Activated naive CD8-positive, alpha-beta T cell treated with anti-CD3 and anti-CD28 coated beads, Interleukin-2, amount 10 ng/mL, durations not matched to agents 7 days and 5 days (primary cell): ENCODE results near the gene TMEM232. TPM values are rescaled to one million over a fixed set of nuclear protein-coding genes. Genes with fewer than 3 reads are reported as not detected.

ENCODE experiments used
- ATAC-seq: fragments of 150-1000 bp; cut with Tn5 transposase; one replicate; pipeline ENCODE4 v1.10.0; 2021; ENCODE audit warnings: low read depth, moderate library complexity
- POLR2A ChIA-PET: fragments of 350-600 bp; sonication (Branson Sonifier 250); formaldehyde crosslinking; loops from one replicate; lab custom pipeline; 2021; ENCODE audit warnings: antibody characterized with exemption; lab: Charles Lee
- DNase-seq: peaks from one replicate; pipeline ENCODE4 v3.0.0; 2021
- H3K27ac Mint-ChIP-seq: one replicate; pipeline ENCODE4 v1.8.0; 2022; ENCODE audit warnings: mild to moderate bottlenecking, mixed read lengths
- H3K27me3 Mint-ChIP-seq: one replicate; pipeline ENCODE4 v1.8.0; 2022; ENCODE audit warnings: mild to moderate bottlenecking, moderate library complexity, mixed read lengths
- H3K36me3 Mint-ChIP-seq: one replicate; pipeline ENCODE4 v1.8.0; 2021; ENCODE audit warnings: mild to moderate bottlenecking, mixed read lengths
- H3K4me1 Mint-ChIP-seq: one replicate; pipeline ENCODE4 v1.8.0; 2021; ENCODE audit warnings: mixed read lengths
- H3K4me3 Mint-ChIP-seq: one replicate; pipeline ENCODE4 v1.8.0; 2022; ENCODE audit warnings: mild to moderate bottlenecking, moderate library complexity, mixed read lengths
- H3K9me3 Mint-ChIP-seq: one replicate; pipeline ENCODE4 v1.8.0; 2021; ENCODE audit warnings: mixed read lengths
- total RNA-seq, 2 experiments: library from RNA; stranded (reverse); gene quantifications; one replicate each; pipeline ENCODE4 v1.2.3, GENCODE V29; 2021

TMEM232 gene
- total RNA-seq, result 1 to 10 TPM in 1 of 2 experiments, under 1 TPM in 1; 0.91 to 1.4 TPM

DNA sequence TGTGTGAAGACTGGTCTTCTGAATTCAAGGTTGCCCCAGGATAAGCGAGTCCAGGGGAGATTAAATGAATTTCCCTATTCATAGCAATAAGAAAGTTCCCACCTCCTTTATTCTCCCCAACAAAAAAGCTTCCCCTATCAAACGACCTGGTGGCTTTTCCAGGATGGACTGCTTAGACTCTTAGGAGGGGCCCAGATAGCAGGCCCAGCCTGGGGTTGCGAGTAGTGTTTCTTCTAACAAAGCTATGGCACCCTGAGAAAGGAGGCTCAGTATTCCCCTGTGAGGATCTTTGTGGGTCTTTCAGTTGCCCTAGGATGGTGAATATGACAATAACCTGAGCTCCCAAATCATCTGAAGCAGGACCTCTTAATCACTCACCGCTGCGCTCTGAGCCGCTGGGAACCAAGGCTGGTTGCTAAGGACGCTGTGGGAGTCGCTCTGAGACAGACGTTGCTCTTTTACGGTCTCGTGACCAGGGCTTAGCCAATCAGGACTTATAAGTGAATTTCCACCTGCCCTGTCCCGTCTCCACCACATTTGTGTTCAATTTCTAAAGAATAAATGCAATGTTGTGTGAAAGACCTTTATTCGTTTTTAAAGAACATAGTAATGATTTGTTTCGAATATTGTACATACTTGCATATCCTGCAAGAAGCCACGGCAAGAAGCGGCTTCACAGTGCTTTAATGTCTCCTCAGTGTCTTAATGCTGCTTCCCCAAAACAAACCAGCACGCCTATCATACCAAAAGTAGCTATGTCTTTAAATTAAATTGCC lies at the start of gene TMEM232:
Gene TMEM232 (minus strand): TSS at position 423 of the 776 bp plus-strand sequence. CDS start 59,319 bp downstream, outside the sequence.
- no peaks in the 10 kb centered on the region for H3K9me3 Mint-ChIP-seq
- no peaks in the 10 kb centered on the region for H3K27me3 Mint-ChIP-seq
- peak; percentile 65 for DNase-seq
- peak within 1 kb of the TSS; percentile 45 for H3K27ac Mint-ChIP-seq
- no peaks in the 10 kb centered on the region for H3K36me3 Mint-ChIP-seq
- peak; percentile 100 for ATAC-seq
- peaks cover 4% of the 10 kb centered on the region for H3K4me1 Mint-ChIP-seq
- POLR2A ChIA-PET, result interaction anchor here (1.4 kb wide), 1 partner anchor 12 kb away, joined by 7 read pairs; the partner anchor contains the start of gene SLC25A46
- H3K4me3 Mint-ChIP-seq, result peak within 1 kb of the TSS; percentile 77

GRCh38 chr5:110770286-110770685 lies 43.8 kb upstream of the TMEM232 start:
- peaks cover 10% of the 10 kb centered on the region for H3K27me3 Mint-ChIP-seq
- ATAC-seq, result no peak
- DNase-seq, result no peak
- H3K27ac Mint-ChIP-seq, result no peak overlapping the region
- POLR2A ChIA-PET, result no interaction called here
- H3K9me3 Mint-ChIP-seq, result no peaks in the 10 kb centered on the region
- no peaks in the 10 kb centered on the region for H3K36me3 Mint-ChIP-seq
- H3K4me3 Mint-ChIP-seq, result no peak overlapping the region
- no peaks in the 10 kb centered on the region for H3K4me1 Mint-ChIP-seq

- Mint-ChIP-seq H3K27me3 (peaks cover 10% of the 10 kb centered on the region), H3K36me3 (no peaks in the 10 kb centered on the region), H3K4me1 (no peaks in the 10 kb centered on the region), H3K27ac (no peak overlapping the region), H3K9me3 (no peaks in the 10 kb centered on the region), H3K4me3 (no peak overlapping the region)
- POLR2A ChIA-PET, result no interaction called here
- ATAC-seq (no peak), DNase-seq (no peak)
Measured at GRCh38 chr5:110769000-110769681, 42.7 kb upstream of the TMEM232 start.

DNA sequence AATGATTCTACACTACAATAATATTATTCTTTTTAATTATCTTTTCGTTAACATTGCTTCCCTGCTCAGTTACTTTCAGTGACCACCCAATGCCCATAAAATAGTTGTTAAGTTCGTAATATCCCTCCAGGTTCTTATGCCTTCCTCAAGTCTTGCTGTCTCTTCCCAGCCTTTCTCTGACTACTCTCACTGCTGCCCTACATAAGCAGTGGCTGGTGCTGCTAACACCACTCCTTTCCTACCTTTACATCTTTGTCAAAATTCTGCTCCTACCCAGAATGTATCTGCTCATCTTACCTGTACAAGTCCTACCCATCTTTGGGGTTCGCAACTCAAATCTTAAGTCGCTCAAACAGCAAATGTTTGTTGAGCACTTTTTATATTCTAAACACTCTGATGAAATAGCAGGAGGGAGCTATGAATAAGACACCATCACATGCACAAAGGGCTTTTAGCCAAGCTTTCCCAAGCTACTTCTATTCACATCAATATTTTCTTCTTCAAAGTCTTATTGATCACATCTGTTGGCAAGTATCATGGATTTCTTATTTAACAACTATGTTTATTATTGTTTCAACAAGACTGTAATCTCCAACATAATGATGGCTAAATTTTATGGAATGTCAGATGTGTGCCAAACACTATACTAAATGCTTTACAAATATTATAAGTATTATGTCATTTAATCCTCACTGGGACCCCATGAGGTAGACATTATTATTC lies 41.8 kb upstream of the TMEM232 start:
- Mint-ChIP-seq H3K27ac (no peak overlapping the region), H3K27me3 (peaks cover 10% of the 10 kb centered on the region)
- POLR2A ChIA-PET, result no interaction called here

GRCh38 chr5:110760158-110760557 lies 33.7 kb upstream of the TMEM232 start:
- H3K27ac Mint-ChIP-seq, result no peak overlapping the region
- H3K4me1 Mint-ChIP-seq, result no peaks in the 10 kb centered on the region
- POLR2A ChIA-PET, result no interaction called here
- H3K27me3 Mint-ChIP-seq, result no peaks in the 10 kb centered on the region
- ATAC-seq (no peak), DNase-seq (no peak)
- H3K4me3 Mint-ChIP-seq, result no peak overlapping the region
- no peaks in the 10 kb centered on the region for H3K9me3 Mint-ChIP-seq
- peaks cover 7% of the 10 kb centered on the region for H3K36me3 Mint-ChIP-seq

More for the DNA sequence above, 41.8 kb upstream of the TMEM232 start:
- no peaks in the 10 kb centered on the region for H3K36me3 Mint-ChIP-seq
- no peaks in the 10 kb centered on the region for H3K9me3 Mint-ChIP-seq
- H3K4me1 Mint-ChIP-seq, result no peaks in the 10 kb centered on the region
- ATAC-seq (no peak), DNase-seq (no peak)
- H3K4me3 Mint-ChIP-seq, result no peak overlapping the region

DNA sequence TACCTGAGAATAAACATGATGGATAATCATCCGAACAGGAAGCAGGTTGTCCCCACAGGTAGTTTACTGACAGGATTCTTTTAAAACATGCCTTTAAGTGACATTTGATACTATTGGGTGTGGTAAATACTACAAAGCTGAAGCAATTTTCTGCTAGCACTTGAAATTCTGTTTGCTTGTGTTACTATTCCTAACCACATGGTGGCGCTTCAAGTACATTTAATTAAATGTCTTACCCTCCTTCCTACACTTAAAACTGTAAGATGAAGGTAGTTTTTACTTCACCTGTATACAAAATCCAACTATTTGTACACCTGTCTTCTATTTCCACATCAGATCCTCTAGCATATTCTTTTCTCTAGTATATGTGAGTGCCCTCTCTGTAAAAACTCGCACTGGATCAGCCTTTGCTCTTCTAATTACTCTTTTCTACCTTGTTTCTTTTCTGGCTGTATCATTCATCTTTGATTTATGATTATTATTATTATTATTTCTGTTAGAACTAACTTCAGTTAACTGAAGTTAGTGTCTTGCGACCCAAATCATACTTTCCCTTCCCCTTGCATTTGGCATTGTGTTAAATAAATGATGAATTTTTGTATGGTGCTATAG lies 30.8 kb upstream of the TMEM232 start:
- no peak overlapping the region for H3K4me3 Mint-ChIP-seq
- POLR2A ChIA-PET, result no interaction called here
- peaks cover 15% of the 10 kb centered on the region for H3K36me3 Mint-ChIP-seq
- ATAC-seq, result no peak
- H3K4me1 Mint-ChIP-seq, result peaks cover 19% of the 10 kb centered on the region
- no peak for DNase-seq
- no peak overlapping the region for H3K27ac Mint-ChIP-seq
- H3K27me3 Mint-ChIP-seq, result no peaks in the 10 kb centered on the region
- no peaks in the 10 kb centered on the region for H3K9me3 Mint-ChIP-seq

DNA sequence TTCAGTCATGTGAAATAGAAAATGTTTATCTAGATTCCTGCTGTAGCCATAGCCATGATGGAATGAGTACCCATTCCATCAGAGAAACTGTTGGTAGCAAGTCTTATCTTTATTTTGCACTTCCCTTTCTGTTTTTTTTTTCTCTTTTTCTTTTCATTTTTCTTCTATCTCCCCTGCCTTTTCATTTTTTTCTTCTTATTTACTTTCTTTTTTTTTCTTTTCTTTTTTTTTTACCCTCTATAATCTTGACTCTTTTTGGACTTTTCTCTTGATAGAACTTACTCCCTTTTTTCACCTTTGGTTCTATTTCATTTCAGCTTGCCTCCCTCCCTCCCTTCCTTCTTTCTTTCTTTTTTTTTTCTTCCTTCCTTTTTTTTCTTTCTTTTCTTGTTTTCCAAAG lies 27.7 kb upstream of the TMEM232 start:
- Mint-ChIP-seq H3K4me3 (no peak overlapping the region), H3K36me3 (peaks cover 25% of the 10 kb centered on the region), H3K27me3 (no peaks in the 10 kb centered on the region), H3K27ac (peak overlapping the region; percentile 69), H3K4me1 (peaks cover 34% of the 10 kb centered on the region), H3K9me3 (no peaks in the 10 kb centered on the region)
- no peak for DNase-seq
- POLR2A ChIA-PET, result no interaction called here
- no peak for ATAC-seq

DNA sequence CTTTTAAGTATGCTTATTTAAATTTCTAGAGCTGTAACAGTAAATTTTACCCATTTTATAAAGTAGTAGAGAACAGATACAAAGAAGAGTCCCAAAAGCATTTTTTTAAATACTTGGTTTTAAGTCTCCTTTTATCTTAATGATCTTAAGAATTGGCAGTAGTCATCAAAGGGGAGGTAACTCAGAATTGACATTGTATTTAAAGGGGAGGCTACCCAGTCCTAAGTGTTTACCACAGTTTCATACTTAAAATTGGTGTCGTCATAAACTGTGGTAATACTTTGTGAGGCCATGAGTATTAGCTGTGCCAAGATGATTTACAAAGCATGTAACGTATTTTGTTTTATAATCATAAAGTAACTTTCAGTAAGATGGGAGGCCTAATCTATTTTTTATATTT lies 27.1 kb upstream of the TMEM232 start:
- no peak for DNase-seq
- Mint-ChIP-seq H3K27me3 (no peaks in the 10 kb centered on the region), H3K9me3 (no peaks in the 10 kb centered on the region), H3K4me3 (no peak overlapping the region), H3K27ac (no peak overlapping the region), H3K4me1 (peaks cover 34% of the 10 kb centered on the region), H3K36me3 (peaks cover 31% of the 10 kb centered on the region)
- POLR2A ChIA-PET, result interaction anchor here (1.5 kb wide), 1 partner anchor 15 kb away, joined by 11 read pairs; the partner anchor contains the start of gene SLC25A46
- no peak for ATAC-seq

DNA sequence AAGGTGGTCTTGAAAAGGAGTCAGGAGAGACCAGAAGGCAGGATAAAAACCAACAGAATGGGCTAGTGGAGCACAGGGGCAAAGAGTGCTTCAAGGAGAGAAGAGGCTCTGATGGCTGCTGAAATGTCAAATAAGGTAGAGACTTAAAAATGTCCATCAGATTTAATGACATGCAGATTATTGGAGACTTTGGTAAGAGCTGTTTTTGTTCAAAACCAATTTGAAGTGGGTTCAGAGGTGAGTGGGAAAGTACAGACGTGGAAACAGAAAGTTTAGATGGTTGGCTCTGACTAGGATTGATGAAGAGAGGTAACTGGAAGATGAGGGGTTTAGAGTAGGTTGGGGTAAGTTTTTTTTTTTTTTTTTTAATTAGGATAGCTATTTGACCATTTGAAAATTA lies 26.5 kb upstream of the TMEM232 start:
- DNase-seq, result no peak
- Mint-ChIP-seq H3K27ac (peak overlapping the region; percentile 72), H3K27me3 (no peaks in the 10 kb centered on the region), H3K36me3 (peaks cover 33% of the 10 kb centered on the region), H3K4me3 (peak overlapping the region; percentile 52), H3K9me3 (no peaks in the 10 kb centered on the region), H3K4me1 (peaks cover 34% of the 10 kb centered on the region)
- peak; percentile 3 for ATAC-seq
- POLR2A ChIA-PET, result interaction anchor here (1.5 kb wide), 1 partner anchor 14 kb away, joined by 11 read pairs; the partner anchor contains the start of gene SLC25A46

- no peaks in the 10 kb centered on the region for H3K27me3 Mint-ChIP-seq
- POLR2A ChIA-PET, result interaction anchor here (1.1 to 1.5 kb wide), 2 partner anchors 13 kb away, joined by 6 to 11 read pairs; partner anchors contain the start of gene SLC25A46
- H3K9me3 Mint-ChIP-seq, result no peaks in the 10 kb centered on the region
- peaks cover 34% of the 10 kb centered on the region for H3K4me1 Mint-ChIP-seq
- peak; percentile 93 for ATAC-seq
- H3K36me3 Mint-ChIP-seq, result peaks cover 34% of the 10 kb centered on the region
- DNase-seq, result no peak
- peak overlapping the region; percentile 52 for H3K4me3 Mint-ChIP-seq
- H3K27ac Mint-ChIP-seq, result peak overlapping the region; percentile 72
Measured at GRCh38 chr5:110751902-110752762, 25.7 kb upstream of the TMEM232 start.

- ATAC-seq, result peak; percentile 86
- H3K4me3 Mint-ChIP-seq, result peak within 1 kb of the TSS; percentile 95
- peak; percentile 90 for DNase-seq
- H3K9me3 Mint-ChIP-seq, result no peaks in the 10 kb centered on the region
- peaks cover 10% of the 10 kb centered on the region for H3K27me3 Mint-ChIP-seq
- H3K27ac Mint-ChIP-seq, result peak within 1 kb of the TSS; percentile 93
- peaks cover 19% of the 10 kb centered on the region for H3K4me1 Mint-ChIP-seq
- POLR2A ChIA-PET, result interaction anchor here (1.0 to 2.7 kb wide), 7 partner anchors 8 to 353 kb away, joined by 3 to 11 read pairs (median 7); partner anchors contain the start of genes TMEM232 and WDR36
- peaks cover 3% of the 10 kb centered on the region for H3K36me3 Mint-ChIP-seq
Measured at GRCh38 chr5:110738812-110739651, 12.6 kb upstream of the TMEM232 start, which contains the start of gene SLC25A46. SLC25A46 (plus strand) TSS chr5:110739007; CDS start chr5:110739120, 113 bp downstream.
